ENCODE measurements around the gene SLC2A1.

The SLC2A1 gene

DNA sequence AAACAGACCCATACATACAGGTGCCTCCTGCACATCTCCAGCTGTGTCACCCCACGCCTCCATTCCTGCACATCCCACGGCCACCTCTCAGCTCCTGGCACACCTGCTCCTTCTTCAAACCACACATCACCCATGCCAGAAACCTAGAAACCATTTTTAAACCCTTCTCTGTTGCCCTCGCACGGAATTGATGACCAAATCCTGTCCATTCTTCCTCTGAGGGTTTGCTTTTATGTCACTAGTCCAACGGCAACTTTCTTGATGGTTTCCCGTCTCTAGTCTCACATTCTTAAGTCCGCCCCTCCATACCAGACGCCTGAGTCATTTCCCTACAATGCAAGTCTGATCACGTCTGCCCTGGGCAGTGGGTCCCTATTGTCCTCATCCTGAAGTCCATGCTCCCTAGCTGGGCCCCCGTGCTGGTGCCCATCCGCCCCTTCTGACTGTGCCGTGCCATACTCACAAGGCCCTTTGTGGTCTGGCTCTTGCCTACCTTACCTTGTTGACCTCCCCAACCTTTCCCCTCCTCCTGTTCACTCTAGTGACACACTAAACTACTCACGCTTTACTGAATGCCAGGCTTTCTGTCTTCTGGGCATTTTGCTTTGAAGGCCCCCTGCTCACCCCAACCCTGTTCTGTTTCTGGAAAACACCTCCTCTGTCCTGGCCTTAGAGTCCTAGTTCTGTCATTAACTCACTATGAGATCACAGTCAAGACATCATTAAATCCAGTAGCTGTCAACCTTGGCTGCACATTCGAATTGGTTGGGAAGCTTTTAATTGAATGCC, 17.6 kb downstream of the SLC2A1 start:
- DNase-seq: peak; percentile 44

DNA sequence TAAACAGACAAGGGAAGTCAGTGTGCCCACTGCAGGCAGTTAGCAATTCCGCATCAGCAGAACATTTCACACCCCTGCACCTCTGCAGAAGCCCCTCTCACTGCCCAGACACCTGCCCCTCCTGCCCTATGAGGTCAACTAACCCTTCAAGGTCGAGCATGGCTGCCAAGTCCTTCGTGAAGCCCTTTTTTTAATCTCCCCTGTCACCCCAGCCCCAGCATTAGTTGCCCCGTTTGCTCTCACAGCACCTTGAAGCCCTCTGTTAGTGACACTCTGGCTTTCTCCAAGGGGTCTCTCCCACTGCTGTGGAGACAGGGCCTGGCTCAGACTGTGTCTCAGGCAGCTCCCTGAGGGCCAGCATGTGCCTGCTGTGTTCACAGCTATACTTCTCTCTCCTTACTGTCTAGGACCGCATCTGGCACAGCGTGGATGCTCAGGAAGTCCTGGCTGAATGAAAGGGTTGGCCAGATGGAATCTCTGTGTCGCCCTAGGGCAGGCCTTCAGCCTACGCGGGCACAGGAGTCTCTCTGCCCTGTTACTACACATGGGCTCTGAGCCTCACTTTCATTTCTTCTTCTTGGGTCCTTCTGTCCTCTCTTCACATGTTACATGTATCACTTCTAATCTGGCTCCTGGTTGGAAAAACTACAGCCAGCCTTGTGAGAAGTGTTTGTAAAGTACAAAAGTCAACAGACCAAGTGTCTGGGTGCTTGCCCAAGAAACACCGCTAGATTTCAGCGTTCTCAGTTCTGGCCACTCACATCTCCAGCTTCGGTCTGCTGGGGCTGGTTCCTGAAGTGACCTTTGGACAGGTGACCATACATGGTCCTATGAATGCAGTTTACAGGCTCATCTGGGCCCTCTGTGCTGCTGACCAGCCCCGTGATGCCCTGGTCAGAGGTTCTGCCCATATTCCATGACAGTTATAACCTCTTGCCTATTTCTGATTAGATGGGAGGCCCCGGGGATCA, 19.7 kb downstream of the SLC2A1 start:
- peak; percentile 35 for DNase-seq

GRCh38 chr1:42937836-42938644, 20.6 kb downstream of the SLC2A1 start:
- peak; percentile 36 for DNase-seq

DNA sequence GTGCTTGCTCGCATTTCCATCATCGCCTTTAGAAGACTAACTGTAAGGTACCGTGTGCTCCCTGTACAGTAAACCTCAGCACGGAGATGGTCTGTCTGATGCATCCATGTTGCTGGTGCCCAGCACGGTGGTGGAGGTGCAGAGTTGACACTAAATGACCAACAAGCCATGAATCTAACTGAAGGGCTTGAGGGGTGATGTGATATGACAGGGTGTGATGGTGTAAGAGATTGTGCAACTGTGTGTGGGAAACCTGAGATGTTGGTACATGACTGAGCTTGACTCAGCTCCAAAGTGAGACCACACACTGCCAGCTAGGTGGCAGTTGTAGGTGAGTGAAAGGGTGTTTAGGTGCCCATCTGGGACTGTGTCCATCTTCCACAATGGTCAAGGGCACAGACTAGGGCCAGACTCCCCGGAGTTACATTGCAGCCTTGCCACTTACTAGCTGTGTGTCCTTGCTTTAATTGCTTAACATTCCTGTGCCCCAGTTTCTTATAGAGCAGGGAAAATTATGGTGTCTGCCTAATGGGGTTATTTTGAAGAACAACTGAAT, 21.4 kb downstream of the SLC2A1 start:
- peak; percentile 19 for DNase-seq

GRCh38 chr1:42936309-42937078, 22.2 kb downstream of the SLC2A1 start:
- peak; percentile 70 for DNase-seq

DNA sequence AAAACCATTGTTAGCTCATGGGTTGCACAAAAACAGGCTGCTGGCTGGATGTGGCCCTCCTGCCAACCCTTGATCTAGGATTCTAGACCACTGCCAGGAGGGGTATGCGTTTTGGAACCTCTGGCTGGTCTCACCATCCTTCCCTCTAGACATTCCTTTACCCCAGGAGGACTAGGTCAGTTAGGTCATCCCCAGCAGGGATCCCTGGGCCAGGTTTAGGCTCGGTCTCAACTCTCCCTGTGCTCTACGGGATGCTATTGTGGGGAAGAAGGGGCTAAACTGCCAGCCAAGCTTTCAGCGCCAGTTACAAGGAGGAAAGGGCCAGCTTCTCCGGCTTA, 22.7 kb downstream of the SLC2A1 start:
- peak; percentile 40 for DNase-seq

DNA sequence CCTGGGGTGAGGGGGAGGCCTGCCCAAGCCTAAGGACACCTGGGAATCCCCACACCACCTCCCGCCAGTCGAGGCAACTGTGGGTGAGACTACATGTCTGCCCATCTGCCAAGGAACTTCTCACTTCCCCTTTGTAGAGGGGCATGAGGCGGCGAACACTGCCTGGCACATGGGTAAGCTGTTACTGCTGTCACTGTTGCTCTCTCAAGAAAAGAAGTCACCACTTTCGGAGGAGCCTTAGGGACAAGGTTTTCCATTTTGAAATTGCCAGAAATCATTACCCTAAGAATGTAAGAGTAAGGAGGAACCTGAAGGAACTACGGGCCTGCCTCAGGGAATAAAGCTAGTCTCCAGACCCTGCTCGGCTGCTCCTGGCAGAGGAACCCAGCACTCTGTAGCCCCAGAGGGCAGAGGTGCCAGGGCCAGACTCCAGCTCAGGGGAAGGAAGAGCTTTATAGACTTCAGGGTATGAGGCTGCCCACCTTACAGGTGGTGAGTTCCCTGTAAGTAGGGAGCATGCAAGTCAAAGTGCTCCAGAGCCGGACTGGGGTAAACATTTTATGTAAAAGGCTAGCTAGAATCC, 23.3 kb downstream of the SLC2A1 start:
- no peak for DNase-seq

GRCh38 chr1:42934541-42935312, 23.9 kb downstream of the SLC2A1 start:
- peak; percentile 44 for DNase-seq

- no peak for DNase-seq
These were observed 24.8 kb downstream of the SLC2A1 start for GRCh38 chr1:42933610-42934491.

GRCh38 chr1:42933060-42933586, 25.5 kb downstream of the SLC2A1 start:
- no peak for DNase-seq

GRCh38 chr1:42932442-42932941, 26.2 kb downstream of the SLC2A1 start:
- no peak for DNase-seq

DNA sequence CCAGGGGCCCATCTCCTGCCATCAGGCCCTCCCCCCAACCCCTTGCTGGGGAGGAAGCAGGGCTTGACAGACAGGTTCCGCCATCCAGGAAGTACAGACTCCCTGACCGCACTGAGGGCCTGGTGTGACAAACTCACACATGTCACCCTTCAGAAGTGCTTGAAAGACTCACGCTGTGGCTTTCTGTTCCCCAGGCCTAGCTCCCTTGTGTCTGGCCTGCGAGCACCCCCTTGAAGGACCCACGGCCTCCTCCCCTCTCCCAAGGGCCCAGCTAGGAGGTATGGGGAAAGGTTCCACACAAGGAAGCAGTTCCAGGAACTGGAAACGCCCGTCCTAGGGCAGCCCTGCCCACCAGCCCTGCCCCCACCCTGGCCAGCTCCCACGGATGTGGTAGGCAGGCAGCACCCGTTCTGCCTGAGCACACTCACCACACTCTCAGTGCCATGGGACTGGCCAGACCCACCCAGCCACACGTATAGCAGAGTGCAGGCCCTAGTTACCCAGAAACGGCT, 26.7 kb downstream of the SLC2A1 start:
- DNase-seq: peak; percentile 55

DNA sequence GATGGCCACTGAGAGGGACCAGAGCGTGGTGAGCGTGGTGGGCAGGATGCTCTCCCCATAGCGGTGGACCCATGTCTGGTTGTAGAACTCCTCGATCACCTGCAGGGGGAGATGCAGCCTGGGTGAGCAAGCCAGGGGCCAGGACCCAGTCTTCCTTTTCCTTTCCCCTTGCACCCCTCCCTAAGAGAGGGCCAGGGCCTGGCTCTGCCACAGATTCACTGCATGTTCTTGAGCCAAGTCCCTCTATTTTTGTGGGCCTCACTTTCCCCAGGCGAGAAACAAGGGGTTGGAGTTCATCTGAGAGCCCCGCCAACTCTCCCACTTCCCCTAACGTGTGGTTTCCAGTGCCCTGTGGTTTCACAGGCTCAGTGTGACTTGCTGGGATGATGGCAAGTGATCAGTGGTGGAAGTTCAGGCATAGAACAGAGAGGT, 27.5 kb downstream of the SLC2A1 start:
- peak; percentile 39 for DNase-seq

DNA sequence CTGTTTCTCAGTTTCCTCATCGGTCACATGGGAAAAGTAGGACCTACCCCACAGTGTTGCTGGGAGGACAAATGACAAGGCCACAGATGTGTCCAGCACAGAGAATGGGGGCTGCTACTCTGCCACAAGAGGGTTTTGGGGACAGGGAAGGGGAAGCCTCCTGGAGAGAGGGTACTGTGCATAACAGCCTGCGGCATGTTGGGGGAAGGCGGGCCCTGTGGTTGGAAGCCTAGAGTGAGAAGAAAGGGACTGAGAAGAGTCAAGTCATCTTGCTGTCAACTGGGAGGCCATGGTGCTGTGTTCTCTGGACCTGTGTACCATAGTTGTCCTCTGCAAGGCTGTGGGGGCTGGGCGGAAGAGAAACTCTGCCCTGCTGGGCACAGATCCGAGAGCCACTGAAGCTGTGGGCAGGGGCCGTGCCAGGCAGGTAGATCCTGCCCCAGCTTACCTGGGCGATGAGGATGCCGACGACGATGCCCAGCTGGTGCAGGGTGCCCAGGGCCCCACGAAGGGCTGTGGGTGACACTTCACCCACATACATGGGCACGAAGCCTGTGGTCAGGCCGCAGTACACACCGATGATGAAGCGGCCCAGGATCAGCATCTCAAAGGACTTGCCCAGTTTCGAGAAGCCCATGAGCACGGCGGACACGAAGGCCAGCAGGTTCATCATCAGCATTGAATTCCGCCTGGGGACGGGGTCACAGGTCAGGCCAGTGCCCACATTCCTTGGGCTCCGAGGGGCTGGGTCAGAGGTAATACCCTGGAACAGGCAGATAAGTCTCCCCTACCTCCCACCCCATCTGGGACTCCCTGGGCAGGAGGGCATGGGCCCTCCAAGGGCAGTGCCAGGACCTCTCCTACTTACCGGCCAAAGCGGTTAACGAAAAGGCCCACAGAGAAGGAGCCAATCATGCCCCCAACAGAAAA, 28.2 kb downstream of the SLC2A1 start:
- DNase-seq: no peak

- DNase-seq: no peak
These were observed 29.1 kb downstream of the SLC2A1 start for GRCh38 chr1:42929434-42930177.

GRCh38 chr1:42928859-42929258, 29.8 kb downstream of the SLC2A1 start:
- DNase-seq: no peak
